H1 (cell line): ENCODE results near the gene ZDHHC22. TPM values are rescaled to one million over a fixed set of nuclear protein-coding genes. Genes with fewer than 3 reads are reported as not detected.

Experiments
- CTCF ChIA-PET: fragments of 300-600 bp; sonication (Branson Sonifier 250); formaldehyde crosslinking; loops from one replicate; lab custom pipeline; 2021; ENCODE audit not compliant: partially characterized antibody; lab: Charles Lee
- POLR2A ChIA-PET: fragments of 300-600 bp; sonication (Branson Sonifier 250); formaldehyde crosslinking; loops from one replicate; lab custom pipeline; 2021; ENCODE audit warnings: inconsistent platforms; ENCODE audit not compliant: partially characterized antibody; lab: Charles Lee
- DNase-seq, 2 experiments: peaks; one replicate each; pipeline versions ENCODE4 v3.0.0 to v3.0.0-alpha.2; 2010 to 2022; ENCODE audit warnings: low spot score in 2 of 2, low read depth in 1 of 2, mixed read lengths in 1 of 2
- FAIRE-seq: peaks from 2 replicates; lab custom pipeline; 2011; peaks lifted over from hg19 to GRCh38; lab: Jason Lieb, UNC
- H2AFZ ChIP-seq: 2 replicates; pipeline ENCODE4 v1.8.1; 2012; ENCODE audit warnings: low read length, inconsistent platforms
- H2AK5ac ChIP-seq: 2 replicates; pipeline ENCODE4 v1.6.1; 2013; ENCODE audit warnings: low read depth, low read length
- H2BK120ac ChIP-seq: replicated peaks from 2 replicates; pipeline ENCODE3; 2013; ENCODE audit warnings: low read depth, low read length, inconsistent platforms
- H2BK12ac ChIP-seq: 2 replicates; pipeline ENCODE4 v1.6.1; 2013; ENCODE audit warnings: low read depth, low read length
- H2BK15ac ChIP-seq: 2 replicates; pipeline ENCODE4 v1.6.1; 2013; ENCODE audit warnings: low read length
- H2BK20ac ChIP-seq: 2 replicates; pipeline ENCODE4 v1.6.1; 2013; ENCODE audit warnings: low read length
- H2BK5ac ChIP-seq: 2 replicates; pipeline ENCODE4 v1.6.1; 2013; ENCODE audit warnings: low read depth, low read length
- H3K14ac ChIP-seq: 2 replicates; pipeline ENCODE4 v1.6.1; 2013; ENCODE audit warnings: inconsistent platforms; ENCODE audit not compliant: insufficient read length
- H3K18ac ChIP-seq: 2 replicates; pipeline ENCODE4 v1.6.1; 2013; ENCODE audit warnings: low read length; ENCODE audit errors: extremely low read depth
- H3K23ac ChIP-seq: 2 replicates; pipeline ENCODE4 v1.6.1; 2013; ENCODE audit warnings: inconsistent platforms; ENCODE audit not compliant: insufficient read length
- H3K23me2 ChIP-seq: 2 replicates; pipeline ENCODE4 v1.6.1; 2013; ENCODE audit warnings: low read depth, low read length
- H3K27ac ChIP-seq: 2 replicates; pipeline ENCODE4 v1.6.1; 2011; ENCODE audit warnings: low read depth, low read length, inconsistent platforms
- H3K27me3 ChIP-seq, 4 experiments: replicated peaks in 1 of 4; 1 replicate in 1 of 4; 2 replicates in 3 of 4; pipeline versions ENCODE4 v1.6.1 to v1.8.1; 2011 to 2013; ENCODE audit warnings: low read length in 3 of 4, mild to moderate bottlenecking in 3 of 4, inconsistent platforms in 2 of 4, mixed read lengths in 2 of 4, moderate library complexity in 1 of 4; ENCODE audit not compliant: control insufficient read depth in 3 of 4, insufficient read depth in 3 of 4; ENCODE audit errors: extremely low read depth in 1 of 4
- H3K36me3 ChIP-seq, 4 experiments: 2 replicates each; pipeline versions ENCODE4 v1.6.1 to v1.8.1; 2011 to 2013; ENCODE audit warnings: mild to moderate bottlenecking in 4 of 4, low read length in 3 of 4, moderate library complexity in 2 of 4, control low read depth in 1 of 4, inconsistent platforms in 1 of 4; ENCODE audit not compliant: insufficient read depth in 4 of 4, control insufficient read depth in 2 of 4
- H3K4ac ChIP-seq: replicated peaks from 2 replicates; pipeline ENCODE3; 2013; ENCODE audit warnings: low read length, low read depth, mixed read lengths, inconsistent platforms; ENCODE audit not compliant: insufficient read length
- H3K4me1 ChIP-seq, 4 experiments: replicated peaks in 1 of 4; 1 replicate in 1 of 4; 2 replicates in 3 of 4; pipeline versions ENCODE4 v1.6.1 to v1.8.1; 2011 to 2013; ENCODE audit warnings: low read length in 3 of 4, inconsistent platforms in 2 of 4, mixed read lengths in 1 of 4; ENCODE audit not compliant: insufficient read depth in 4 of 4, control insufficient read depth in 3 of 4
- H3K4me2 ChIP-seq, 2 experiments: 2 replicates each; pipeline versions ENCODE4 v1.6.1 to v1.8.1; 2011 to 2013; ENCODE audit warnings: low read depth in 2 of 2, low read length in 2 of 2, control low read depth in 1 of 2, inconsistent platforms in 1 of 2, mild to moderate bottlenecking in 1 of 2; ENCODE audit not compliant: insufficient read depth in 1 of 2
- H3K4me3 ChIP-seq, 4 experiments: fragments of 200-600, 300-600 bp in 1 of 4; sonication (generic), shearing (Covaris generic), sonication (Bioruptor Twin) in 1 of 4; 2 replicates each; pipeline versions ENCODE4 v1.5.1 to v1.8.1; 2011 to 2016; ENCODE audit warnings: low read length in 4 of 4, low read depth in 3 of 4, control low read depth in 2 of 4, inconsistent platforms in 2 of 4, mild to moderate bottlenecking in 2 of 4, mixed read lengths in 1 of 4, moderate library complexity in 1 of 4; ENCODE audit not compliant: insufficient read depth in 2 of 4; ENCODE audit errors: extremely low read depth in 1 of 4
- H3K56ac ChIP-seq: replicated peaks from 2 replicates; pipeline ENCODE3; 2013; ENCODE audit warnings: low read depth, mild to moderate bottlenecking, mixed read lengths, low read length, inconsistent platforms; ENCODE audit not compliant: insufficient read length
- H3K79me1 ChIP-seq: 2 replicates; pipeline ENCODE4 v1.6.1; 2013; ENCODE audit warnings: low read depth, low read length, control low read depth
- H3K79me2 ChIP-seq, 2 experiments: 2 replicates each; pipeline versions ENCODE4 v1.6.1 to v1.8.1; 2012 to 2013; ENCODE audit warnings: low read length in 2 of 2, mild to moderate bottlenecking in 2 of 2, inconsistent platforms in 1 of 2; ENCODE audit not compliant: insufficient read depth in 2 of 2, control insufficient read depth in 1 of 2
- H3K9ac ChIP-seq, 4 experiments: replicated peaks in 1 of 4; 1 replicate in 1 of 4; 2 replicates in 3 of 4; pipeline versions ENCODE4 v1.6.1 to v1.8.1; 2011 to 2013; ENCODE audit warnings: low read depth in 3 of 4, low read length in 3 of 4, control low read depth in 2 of 4, mild to moderate bottlenecking in 2 of 4, moderate library complexity in 2 of 4, inconsistent platforms in 1 of 4; ENCODE audit errors: extremely low read depth in 1 of 4
- H3K9me3 ChIP-seq, 2 experiments: 2 replicates each; pipeline versions ENCODE4 v1.6.1 to v1.8.1; 2012 to 2013; ENCODE audit warnings: mild to moderate bottlenecking in 2 of 2, moderate library complexity in 2 of 2, control low read depth in 1 of 2, inconsistent platforms in 1 of 2, low read depth in 1 of 2, low read length in 1 of 2, mixed read lengths in 1 of 2; ENCODE audit not compliant: insufficient read depth in 2 of 2
- H4K20me1 ChIP-seq, 2 experiments: replicated peaks in 1 of 2; 2 replicates each; pipeline versions ENCODE3 to v1.8.1; 2011 to 2013; ENCODE audit warnings: inconsistent platforms in 2 of 2, low read length in 2 of 2, mild to moderate bottlenecking in 1 of 2; ENCODE audit not compliant: insufficient read depth in 2 of 2, control insufficient read depth in 1 of 2
- H4K5ac ChIP-seq: 2 replicates; pipeline ENCODE4 v1.6.1; 2013; ENCODE audit warnings: low read length, low read depth, mixed read lengths, inconsistent platforms; ENCODE audit not compliant: insufficient read length
- H4K8ac ChIP-seq: 2 replicates; pipeline ENCODE4 v1.8.0; 2013; ENCODE audit warnings: mild to moderate bottlenecking, moderate library complexity, low read length, inconsistent platforms; ENCODE audit not compliant: insufficient read depth; ENCODE audit errors: extremely low read depth
- H4K91ac ChIP-seq: replicated peaks from 2 replicates; pipeline ENCODE3; 2013; ENCODE audit warnings: low read length, mixed read lengths, inconsistent platforms; ENCODE audit not compliant: insufficient read length
- CBX8 ChIP-seq: fragments of 300-800, 300-1000 bp; sonication (generic); IDR thresholded peaks from 2 replicates; pipeline ENCODE4 v1.7.1; 2016; ENCODE audit warnings: low read depth, low read length, borderline replicate concordance
- CTCF ChIP-seq, 3 experiments: IDR thresholded peaks; 1 replicate in 2 of 3; 2 replicates in 1 of 3; pipeline versions ENCODE4 v1.5.1 to v1.6.1; 2011; ENCODE audit warnings: low read length in 3 of 3, mild to moderate bottlenecking in 3 of 3, inconsistent platforms in 2 of 3, low read depth in 1 of 3, moderate library complexity in 1 of 3; ENCODE audit not compliant: insufficient read depth in 1 of 3; ENCODE audit errors: control extremely low read depth in 1 of 3
- EGR1 ChIP-seq: IDR thresholded peaks from 2 replicates; pipeline ENCODE4 v1.6.1; 2011; ENCODE audit warnings: low read depth, low read length, borderline replicate concordance
- EZH2 ChIP-seq: fragments of 200-600 bp; sonication (generic); IDR thresholded peaks from 2 replicates; pipeline ENCODE4 v1.7.1; 2012; ENCODE audit warnings: low read depth, mild to moderate bottlenecking, moderate library complexity, low read length, inconsistent platforms; ENCODE audit not compliant: severe bottlenecking
- KDM1A ChIP-seq: fragments of 200-600, 300-600 bp; sonication (generic); IDR thresholded peaks from 2 replicates; pipeline ENCODE4 v1.7.1; 2016; ENCODE audit warnings: mild to moderate bottlenecking, low read length, borderline replicate concordance
- NANOG ChIP-seq: IDR thresholded peaks from 2 replicates; pipeline ENCODE4 v1.6.1; 2011; ENCODE audit warnings: low read length, low read depth, mild to moderate bottlenecking, inconsistent platforms; ENCODE audit not compliant: insufficient read depth, poor library complexity, severe bottlenecking
- POLR2AphosphoS5 ChIP-seq: IDR thresholded peaks from 2 replicates; pipeline ENCODE4 v1.6.1; 2011; ENCODE audit warnings: low read depth, low read length
- RFX5 ChIP-seq: IDR thresholded peaks from 2 replicates; pipeline ENCODE4 v1.6.1; 2011; ENCODE audit warnings: low read depth, low read length, improper control_type of control experiment, borderline replicate concordance
- SP2 ChIP-seq: IDR thresholded peaks from 2 replicates; pipeline ENCODE4 v1.6.1; 2012; ENCODE audit warnings: mild to moderate bottlenecking, low read length, inconsistent platforms
- TEAD4 ChIP-seq: IDR thresholded peaks from 2 replicates; pipeline ENCODE4 v1.6.1; 2012; ENCODE audit warnings: low read depth, low read length, inconsistent platforms, mixed read lengths
- WGBS, 2 experiments: shearing (Covaris generic) in 1 of 2; methylation state at CpG; one replicate each; pipeline versions ENCODE4 v1.1.6 to v1.1.7; 2013 to 2015; ENCODE audit warnings: low lambda C conversion rate in 2 of 2, mixed read lengths in 2 of 2, inconsistent platforms in 1 of 2, low coverage in 1 of 2, missing lambda C conversion rate in 1 of 2; ENCODE audit not compliant: insufficient replicate concordance in 2 of 2, insufficient coverage in 1 of 2, insufficient read length in 1 of 2; ENCODE audit errors: extremely low coverage in 1 of 2, missing lambda C conversion rate in 1 of 2; 5-methylcytosine and 5-hydroxymethylcytosine counted together
- polyA plus RNA-seq, 7 experiments: library from polyadenylated mRNA; depleted of rRNA in 3 of 7; stranded (reverse) in 5 of 7; unstranded in 2 of 7; fragments of >200 nt in 5 of 7; fragments of 200-250 nt in 2 of 7; gene quantifications; 1 replicate in 5 of 7; 2 replicates in 1 of 7; 4 replicates in 1 of 7; pipeline versions ENCODE4 v1.2.1 to v1.2.3, GENCODE V29; 2011 to 2013; ENCODE audit warnings: missing spikeins in 2 of 7, mixed read lengths in 2 of 7
- total RNA-seq: library from RNA; stranded (reverse); fragmentation: NEBNext Ultra II Directional; extraction: Animal tissue kit (Norgen Biotek cat#: 25700); gene quantifications from 2 replicates; pipeline ENCODE4 v1.2.1, GENCODE V29; 2021

The ZDHHC22 gene
- total and polyA plus RNA-seq, 2 of the 8 experiments (the other 6 are each of a cell fraction or from before 2014, with no cell fraction given): 23.8 to 55.2 TPM

DNA sequence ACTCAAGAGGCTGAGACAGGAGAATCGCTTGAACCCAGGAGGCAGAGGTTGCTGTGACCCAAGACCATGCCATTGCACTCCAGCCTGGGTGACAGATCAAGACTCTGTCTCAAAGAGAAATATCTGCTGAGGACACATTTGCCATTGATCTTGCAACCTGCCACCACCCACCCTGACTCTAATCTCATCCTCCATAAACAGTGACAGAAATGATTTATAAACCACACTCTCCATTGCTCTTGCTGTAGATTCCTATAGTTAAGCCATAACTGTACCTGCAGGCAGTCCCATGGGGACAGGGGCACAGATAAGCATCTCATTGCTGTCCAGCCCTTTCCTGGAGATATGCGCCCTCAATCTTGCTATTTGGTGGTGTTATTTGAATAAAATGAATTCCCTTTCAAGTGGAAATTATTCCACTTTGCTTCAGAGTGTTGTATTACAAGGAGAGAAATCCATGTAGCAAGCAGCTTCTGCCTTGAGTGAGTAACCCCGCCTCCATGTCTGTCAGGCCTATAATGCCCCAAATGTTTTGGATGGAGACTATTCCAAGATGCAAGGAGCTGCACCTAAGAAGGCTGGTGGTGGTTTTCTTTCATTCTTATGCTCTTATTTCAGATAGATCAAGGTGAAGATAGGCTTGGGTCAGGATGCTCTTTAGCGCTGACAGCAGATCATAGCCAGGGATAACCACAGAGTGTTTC, 3.0 kb upstream of the ZDHHC22 start:
- H2AK5ac ChIP-seq: no peak overlapping the region
- H2AFZ ChIP-seq: no peak overlapping the region
- H3K79me2 ChIP-seq: 0 out of 4 replicates have a peak, but pooled peaks cover 0 to 3% of the 10 kb centered on the region in 2 experiments
- H3K4me3 ChIP-seq: no peak overlapping the region
- H2BK12ac ChIP-seq: no peak overlapping the region
- no peak overlapping the region for H3K27ac ChIP-seq
- H3K27me3 ChIP-seq: peaks cover 0 to 4% (median 2%) of the 10 kb centered on the region in 4 experiments; a peak in 3 of 7 replicates
- no peaks in the 10 kb centered on the region for H3K9me3 ChIP-seq
- no peak overlapping the region for H3K4ac ChIP-seq
- H3K9ac ChIP-seq: no peak overlapping the region
- no peak overlapping the region for H2BK15ac ChIP-seq
- H3K18ac ChIP-seq: no peak overlapping the region
- H3K4me1 ChIP-seq: peaks cover 8 to 46% (median 26%) of the 10 kb centered on the region in 4 experiments
- H2BK5ac ChIP-seq: no peak overlapping the region
- H3K4me2 ChIP-seq: peak overlapping the region; percentile 15 to 100; a peak in 3 of 4 replicates
- H3K36me3 ChIP-seq: no peaks in the 10 kb centered on the region
- H4K91ac ChIP-seq: no peak overlapping the region
- H3K23ac ChIP-seq: no peak overlapping the region
- H3K23me2 ChIP-seq: peaks cover 20% of the 10 kb centered on the region
- H4K20me1 ChIP-seq: no peaks in the 10 kb centered on the region
- H2BK20ac ChIP-seq: no peak overlapping the region
- DNase-seq (no peak), FAIRE-seq (no peak)
- no peak overlapping the region for H3K56ac ChIP-seq
- no peak overlapping the region for H4K5ac ChIP-seq
- H4K8ac ChIP-seq: no peak overlapping the region
- no peak overlapping the region for H2BK120ac ChIP-seq
- ChIA-PET POLR2A (interaction anchor here (1.4 to 2.6 kb wide), 4 partner anchors 8 to 176 kb away, joined by 3 to 9 read pairs (median 6); partner anchors contain the start of genes GSTZ1 and POMT2), CTCF (interaction anchor here (1.1 to 52.5 kb wide), 8 partner anchors 8 to 272 kb away, joined by 3 to 1490 read pairs (median 12); partner anchors contain the start of gene CIPC)
- no peak overlapping the region for H3K14ac ChIP-seq
- H3K79me1 ChIP-seq: no peaks in the 10 kb centered on the region
- WGBS, 2 experiments: 62% methylated on average over 4 of the region's 4 CpGs; no CpG with 5 or more reads in 1 of the 2 experiments
- TF ChIP-seq SP2 (no peak), CBX8 (no peak), RFX5 (no peak), POLR2AphosphoS5 (no peak), NANOG (no peak), CTCF (IDR thresholded peaks at IDR 0.05; ENCODE audit: control extremely low read depth in 1 of 3, insufficient read depth in 1 of 3, low read depth in 1 of 3, low read length in 3 of 3) (no peak), TEAD4 (no peak), EZH2 (no peak), KDM1A (no peak), EGR1 (no peak)
